Mucosa of gallbladder (tissue), 1 donor: Measurements from ENCODE around the gene MAG. TPM values are rescaled to one million over a fixed set of nuclear protein-coding genes. Genes with fewer than 3 reads are reported as not detected.
A peak's percentile ranks its signal among the peaks of the same experiment; 100 is the strongest.

ENCODE experiments used
- DNase-seq: peaks from one replicate; pipeline ENCODE4 v3.0.0-alpha.2; 2020; ENCODE audit warnings: low spot score
- total RNA-seq: library from RNA; stranded (reverse); gene quantifications from one replicate; pipeline ENCODE4 v1.2.1, GENCODE V29; 2021
- donor health status: DM: no; HTN: no; CAD: no.

MAG gene
- total RNA-seq, 1 donor from 2014 or later: not detected

DNA sequence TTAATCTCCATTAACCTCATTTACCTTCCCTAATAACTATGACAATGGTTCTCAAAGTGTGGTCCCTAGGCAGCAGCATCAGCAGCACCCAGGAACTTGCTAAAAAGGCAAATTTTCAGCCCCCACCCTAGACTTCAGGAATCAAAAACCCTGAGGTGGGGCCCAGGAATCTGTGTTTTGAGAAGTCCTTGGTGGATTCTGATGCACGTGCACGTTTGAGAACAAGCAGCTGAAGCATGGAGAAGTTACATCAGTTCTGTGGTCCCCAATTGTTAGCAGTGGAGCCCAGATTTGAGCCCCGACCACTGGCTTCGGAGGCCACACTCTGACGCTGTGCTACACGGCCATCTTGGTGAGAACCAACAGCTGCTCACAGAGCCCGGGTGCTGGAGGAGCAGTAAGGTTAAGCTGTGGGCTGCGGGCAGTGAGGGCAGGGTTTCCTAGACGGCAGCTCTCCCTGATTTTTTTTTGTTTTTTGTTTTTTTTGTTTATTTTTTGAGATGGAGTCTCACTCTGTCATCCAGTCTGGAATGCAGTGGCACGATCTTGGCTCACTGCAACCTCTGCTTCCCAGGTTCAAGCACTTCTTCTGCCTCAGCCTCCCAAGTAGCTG, 23.0 kb downstream of the MAG start:
- no peak for DNase-seq

DNA sequence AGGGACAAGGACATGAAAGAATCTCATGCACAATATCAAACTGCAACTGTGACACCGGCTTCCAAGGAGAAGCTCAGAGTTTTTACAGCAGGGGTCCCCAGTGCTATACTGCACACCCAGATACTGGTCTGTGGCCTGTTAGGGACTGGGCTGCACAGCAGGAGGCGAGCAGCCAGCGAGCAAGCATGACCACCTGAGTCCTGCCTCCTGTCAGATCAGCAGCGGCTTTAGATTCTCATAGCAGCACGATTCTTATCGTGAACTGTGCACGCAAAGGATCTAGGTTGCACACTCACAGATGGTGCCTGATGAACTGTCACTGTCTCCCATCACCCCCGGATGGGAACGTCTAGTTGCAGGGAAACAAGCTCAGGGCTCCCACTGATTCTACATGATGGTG, 23.9 kb downstream of the MAG start:
- DNase-seq: no peak

DNA sequence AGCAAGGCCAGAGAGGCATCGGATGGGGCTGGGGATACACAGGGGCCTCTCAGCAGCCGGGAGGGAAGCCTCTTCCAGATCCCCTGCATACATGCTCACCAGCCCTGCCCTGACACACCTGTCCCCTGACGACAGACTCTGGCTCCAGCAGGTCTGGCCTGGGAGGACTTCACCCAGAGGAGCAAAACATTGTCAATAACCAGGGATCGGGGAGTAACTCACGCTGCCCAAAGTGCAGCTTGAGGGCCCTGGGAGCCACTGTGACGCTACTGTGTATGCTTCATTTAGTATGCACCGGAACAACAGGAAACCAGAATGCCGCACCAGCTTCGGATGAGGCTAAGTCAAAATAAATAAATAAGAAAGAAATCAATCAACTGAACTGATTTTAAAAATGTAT, 24.6 kb downstream of the MAG start:
- no peak for DNase-seq

DNA sequence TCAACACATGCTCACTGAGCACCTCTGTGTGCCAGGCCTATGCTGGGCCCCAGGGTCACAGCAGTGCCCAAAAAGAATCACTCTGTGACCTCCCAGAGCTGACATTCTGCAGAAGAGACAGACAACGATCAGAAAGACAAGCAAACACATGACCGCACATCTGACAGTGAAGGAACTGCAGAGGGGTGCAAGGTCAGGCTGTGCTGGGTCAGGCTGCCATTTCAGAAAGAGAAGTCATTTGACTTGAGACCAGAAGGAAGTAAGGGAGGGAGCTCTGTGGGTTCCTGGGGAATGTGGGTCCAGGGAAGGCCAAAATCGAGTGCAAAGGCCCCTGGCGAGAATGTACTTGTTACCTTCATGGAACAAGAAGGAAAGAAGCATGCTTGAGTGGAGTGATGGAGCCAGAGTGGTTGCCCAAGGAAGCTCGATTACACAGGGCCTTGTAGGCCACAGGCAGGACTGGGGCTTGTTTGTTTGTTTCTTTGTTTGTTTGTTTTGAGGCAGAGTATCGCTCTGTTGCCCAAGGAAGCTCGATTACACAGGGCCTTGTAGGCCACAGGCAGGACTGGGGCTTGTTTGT, 25.6 kb downstream of the MAG start:
- DNase-seq: no peak

DNA sequence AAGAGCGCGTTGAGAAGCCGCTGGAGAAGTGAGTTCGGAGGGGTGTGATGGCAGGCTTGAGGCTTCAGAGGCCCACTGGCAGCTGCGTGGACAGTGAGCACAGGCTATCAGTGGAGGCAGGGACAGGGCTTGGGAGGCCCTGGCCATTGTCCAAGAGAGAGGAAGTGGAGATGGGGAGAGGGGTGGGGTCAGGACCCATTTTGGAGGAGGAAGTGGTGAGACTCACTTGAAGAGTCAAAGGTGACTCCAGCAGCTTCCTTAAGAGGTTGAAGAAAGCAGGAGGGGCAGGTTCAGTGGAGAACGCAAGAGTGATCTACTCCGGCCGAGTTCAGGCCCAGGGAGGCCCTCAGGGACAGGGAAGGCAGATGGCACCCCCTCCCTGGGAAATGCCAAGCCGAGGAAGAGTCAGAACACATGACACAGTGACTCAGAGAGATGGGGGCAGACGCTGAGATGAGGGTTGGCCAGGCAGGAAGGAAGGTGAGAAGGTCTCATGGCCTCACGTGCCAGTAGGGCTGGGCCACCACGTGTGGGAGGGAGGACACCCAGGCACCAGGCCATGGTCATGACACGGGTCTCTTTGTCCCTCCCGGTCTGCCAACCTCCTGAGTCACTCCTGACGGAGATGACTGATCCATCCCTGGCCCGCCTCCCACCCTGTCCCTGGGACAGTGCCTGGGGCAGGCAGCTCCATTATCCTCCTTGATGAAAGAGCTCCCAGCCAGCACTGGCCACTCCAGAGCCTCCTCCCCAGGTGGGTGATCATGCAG, 26.9 kb downstream of the MAG start:
- DNase-seq: peak; percentile 74

DNA sequence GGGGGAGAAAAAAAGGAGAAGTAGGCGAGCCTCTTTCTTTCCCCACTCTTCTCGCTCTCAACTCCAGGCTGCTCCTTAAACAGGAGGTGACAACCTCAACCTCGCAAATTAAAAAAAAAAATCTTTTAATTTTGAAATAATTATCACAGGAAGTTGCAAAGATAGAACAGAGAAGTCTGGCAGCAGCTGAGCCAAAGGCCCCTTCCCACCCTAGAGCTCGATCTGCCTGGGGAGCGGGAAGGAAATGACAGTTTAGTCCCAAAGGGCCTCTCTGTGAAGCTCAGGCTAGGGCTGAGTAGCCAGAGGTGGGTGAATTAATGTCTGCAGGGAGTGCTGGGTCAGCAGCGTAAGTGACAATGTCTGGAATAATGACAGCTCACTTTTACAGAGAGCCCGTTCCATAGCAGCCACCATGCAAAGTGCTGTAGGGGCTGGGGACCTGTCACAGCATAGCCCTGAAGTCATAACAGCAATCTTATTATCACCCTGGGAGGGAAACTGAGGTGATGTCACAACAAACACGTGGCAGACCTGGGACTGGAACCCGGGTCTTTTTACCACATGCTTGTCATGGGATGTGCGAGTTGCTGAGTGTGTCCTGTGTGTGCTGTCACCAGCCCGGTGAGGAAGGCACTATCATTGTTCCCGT, 28.2 kb downstream of the MAG start:
- DNase-seq: no peak

DNA sequence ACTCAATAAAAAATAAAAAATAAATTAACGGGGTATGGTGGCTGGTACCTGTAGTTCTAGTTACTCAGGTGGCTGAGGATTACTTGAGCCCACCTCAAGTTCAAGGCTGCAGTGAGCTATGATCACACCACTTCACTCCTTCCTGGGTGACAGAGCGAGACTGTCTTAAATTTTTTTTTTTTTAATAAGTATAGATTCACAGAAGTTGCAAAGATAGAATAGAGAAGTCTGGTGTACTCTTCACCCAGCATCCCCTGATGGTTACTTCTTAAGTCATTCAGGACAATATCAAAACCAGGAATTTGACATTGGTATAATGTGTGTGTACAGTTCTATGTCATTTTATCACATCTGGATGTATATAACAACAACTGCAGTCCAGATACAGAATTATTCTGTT, 29.3 kb downstream of the MAG start:
- no peak for DNase-seq

DNA sequence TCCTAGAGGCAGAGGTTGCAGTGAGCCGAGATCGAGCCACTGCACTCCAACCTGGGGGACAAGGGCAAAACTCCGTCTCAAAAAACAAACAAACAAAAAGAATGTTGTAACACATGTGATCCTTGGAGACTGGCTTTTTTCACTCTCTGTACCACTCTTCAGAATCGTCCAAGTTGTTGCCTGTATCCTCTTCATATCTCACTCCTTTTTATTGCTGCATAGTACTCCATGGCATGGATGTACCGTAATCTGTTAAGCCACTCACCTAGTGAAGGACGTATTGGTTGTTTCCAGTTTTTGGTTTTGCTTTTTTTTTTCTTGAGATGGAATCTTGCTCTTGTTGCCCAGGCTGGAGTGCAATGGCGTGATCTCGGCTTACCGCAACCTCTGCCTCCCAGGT, 30.1 kb downstream of the MAG start:
- no peak for DNase-seq

DNA sequence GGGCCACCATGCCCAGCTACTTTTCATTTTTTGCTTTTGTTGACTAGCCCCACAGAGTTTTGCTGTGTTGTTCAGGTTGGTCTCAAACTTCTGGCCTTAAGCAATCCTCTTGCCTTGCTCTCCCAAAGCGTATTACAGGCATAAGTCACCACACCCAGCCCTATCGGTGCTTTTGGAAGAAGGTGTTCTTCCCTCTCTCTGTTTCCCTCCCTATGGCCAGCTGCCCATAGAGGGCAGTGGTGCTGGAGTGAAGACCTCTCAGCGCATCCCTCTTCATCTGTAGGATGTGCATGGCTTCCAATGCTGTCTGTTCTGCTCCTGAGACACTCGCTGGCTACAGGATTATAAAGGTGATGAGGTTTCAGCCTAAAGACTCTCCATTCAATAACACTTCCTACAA, 35.7 kb downstream of the MAG start:
- DNase-seq: no peak

DNA sequence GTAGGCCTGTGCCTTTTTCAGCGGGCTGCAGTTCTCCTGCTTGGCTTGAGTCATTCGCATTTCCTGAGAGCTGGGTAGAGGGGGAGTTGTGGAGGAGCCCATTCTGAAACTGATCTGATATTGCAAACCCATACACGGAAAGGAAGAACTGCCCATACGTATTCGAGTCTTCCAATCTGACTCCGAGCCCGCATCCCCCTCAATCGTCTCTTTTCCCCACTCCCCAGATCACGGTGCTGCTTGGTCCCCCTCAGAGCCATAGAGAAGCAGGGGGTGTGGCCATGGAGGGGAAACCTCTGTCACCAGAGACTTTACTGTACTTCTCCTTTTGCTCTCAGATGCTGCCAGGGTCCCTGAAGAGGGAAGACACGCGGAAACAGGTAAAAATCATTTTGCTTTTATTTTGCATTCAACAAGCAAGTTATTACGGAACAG, 36.9 kb downstream of the MAG start, which contains the start of gene CD22:
TSS of gene CD22 (plus strand) at position 337 of the 435 bp plus-strand sequence. CDS start 2,854 bp downstream, outside the sequence.
- no peak for DNase-seq

DNA sequence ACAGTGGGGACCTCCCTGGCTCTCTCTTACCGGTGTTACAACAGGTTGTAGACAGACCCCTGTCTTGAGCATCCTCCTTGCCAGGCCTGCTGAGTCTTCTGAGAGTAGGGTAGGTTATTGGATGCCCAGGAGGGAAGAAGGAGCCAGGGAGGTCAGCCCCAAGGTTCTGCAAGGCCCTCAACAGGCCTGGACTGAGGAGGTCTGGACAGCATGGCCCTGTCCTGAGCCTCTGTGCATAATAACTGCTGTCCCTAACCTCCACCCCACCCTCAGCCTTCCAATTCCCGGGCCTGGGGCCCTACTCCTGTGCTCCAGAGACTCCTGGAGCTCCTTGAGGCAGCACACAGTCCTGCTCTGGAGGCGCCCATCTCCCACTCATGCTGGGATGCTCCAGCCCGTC, 37.4 kb downstream of the MAG start:
- no peak for DNase-seq

DNA sequence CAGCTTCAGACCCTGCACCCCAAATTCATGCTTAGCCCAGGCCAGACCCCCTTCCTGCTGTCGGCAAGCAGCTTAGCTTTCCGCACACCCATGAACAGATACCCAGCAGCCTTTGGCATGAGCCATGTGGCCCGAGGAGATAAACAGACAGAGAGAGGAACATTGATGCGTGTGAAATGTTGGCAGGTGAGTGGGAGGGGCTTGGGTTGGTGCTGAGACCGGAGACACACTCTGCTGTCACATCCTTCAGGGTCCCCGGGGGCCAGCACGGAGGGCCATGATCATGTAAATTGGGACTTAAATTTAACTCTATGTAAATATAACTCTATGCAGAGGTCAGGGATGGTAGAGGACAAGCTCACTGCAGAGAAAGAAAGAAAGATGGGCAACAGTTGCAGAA, 38.5 kb downstream of the MAG start:
- no peak for DNase-seq

DNA sequence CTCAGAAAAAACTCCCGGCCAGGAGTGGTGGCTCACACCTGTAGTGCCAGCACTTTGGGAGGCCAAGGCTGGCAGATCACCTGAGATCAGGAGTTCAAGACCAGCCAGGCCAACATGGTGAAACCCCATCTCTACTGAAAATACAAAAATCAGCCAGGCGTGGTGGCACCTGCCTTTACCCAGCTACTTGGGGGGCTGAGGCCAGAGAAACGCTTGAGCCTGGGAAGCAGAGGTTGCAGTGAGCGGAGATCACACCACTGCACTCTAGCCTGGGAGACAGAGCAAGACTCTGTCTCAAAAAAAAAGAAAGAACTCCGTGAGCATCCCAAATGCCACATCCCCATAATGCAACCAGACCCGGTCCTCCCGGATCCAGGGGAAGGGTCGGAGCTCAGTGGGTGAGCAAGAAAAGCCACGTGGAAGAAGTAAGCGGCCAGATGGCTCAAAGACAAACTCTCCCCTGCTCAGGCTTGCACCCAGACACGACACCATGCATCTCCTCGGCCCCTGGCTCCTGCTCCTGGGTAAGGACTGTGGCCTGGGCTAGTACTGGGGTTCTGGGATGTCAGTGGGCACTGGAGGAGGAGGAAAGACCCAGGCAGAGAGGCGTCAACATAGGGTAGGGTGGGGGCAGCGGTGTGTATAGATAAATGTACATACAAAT, 39.7 kb downstream of the MAG start:
- DNase-seq: no peak

DNA sequence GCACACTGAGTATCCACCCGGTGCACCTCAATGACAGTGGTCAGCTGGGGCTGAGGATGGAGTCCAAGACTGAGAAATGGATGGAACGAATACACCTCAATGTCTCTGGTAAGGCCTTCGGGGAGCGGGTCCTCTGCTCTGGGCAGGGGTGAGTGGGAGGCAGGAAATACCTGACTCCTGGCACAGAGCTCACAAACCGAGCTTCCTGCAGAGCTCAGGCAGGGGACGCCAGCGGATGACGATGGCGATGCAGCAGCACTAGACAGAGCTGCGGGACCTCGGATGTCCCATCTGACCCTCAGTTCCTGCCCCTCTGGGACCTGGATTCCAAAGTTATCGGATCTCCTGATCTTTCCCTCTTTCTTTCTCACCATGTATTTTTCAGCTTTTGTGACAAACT, 40.9 kb downstream of the MAG start:
- DNase-seq: no peak

DNA sequence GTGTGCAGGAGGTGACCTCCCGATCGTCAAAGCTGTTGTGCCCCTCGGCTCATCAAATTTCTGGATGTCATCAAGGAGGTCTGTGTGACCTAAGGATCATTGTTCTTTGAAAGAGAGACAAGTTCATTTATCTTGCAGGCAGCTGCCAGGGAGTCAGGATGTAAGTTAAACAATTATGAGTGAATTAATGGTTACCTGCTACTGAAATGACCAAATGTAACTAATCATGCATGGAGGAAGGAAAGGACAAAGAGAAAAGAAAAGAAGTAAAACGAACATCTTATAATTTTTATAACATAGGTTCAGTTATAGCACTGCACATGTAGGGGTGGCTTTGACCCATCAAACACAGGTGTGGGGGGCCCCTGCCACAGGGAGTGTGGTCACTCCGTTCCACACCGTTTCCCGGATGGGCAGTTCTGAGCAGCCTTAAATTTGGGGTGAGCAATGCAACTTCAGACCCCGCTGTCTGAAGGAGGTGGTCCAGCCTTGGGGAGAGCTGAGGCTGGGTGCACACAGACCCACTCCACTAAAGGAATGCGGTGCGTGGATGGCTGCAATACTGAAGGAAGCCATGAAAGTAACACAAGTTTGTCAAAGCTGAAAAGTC, 42.3 kb downstream of the MAG start:
- no peak for DNase-seq

DNA sequence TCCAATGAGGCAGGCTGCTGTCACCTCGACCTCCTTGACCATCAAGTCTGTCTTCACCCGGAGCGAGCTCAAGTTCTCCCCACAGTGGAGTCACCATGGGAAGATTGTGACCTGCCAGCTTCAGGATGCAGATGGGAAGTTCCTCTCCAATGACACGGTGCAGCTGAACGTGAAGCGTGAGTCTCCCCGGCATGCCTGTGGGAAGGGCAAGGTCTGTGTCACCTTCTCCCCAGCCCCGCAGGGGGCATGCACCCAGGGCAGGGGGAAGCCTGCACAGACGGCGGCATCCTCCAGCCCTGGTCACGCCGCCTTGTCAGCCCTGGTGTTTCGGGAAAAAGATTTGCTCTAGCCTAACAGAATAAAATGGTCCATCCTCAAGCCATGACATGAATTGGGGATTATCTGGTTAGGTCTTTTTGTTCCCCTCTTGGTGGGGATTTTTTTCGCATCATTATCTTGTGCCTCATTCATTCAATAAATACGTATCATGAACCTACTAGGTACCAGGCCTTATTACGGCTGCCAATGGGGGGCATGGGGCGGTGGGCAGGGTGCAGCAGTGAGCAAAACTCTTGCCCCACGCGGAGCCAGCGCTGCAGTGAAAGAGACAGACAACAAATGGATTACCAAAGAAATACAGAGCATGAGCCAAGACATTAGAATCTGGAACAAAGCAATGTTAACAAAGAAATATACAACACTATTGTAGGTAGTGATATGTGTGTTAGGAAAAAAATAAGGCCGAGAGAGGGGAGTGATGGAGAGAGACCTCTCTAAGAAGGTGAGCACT, 44.4 kb downstream of the MAG start:
- no peak for DNase-seq

DNA sequence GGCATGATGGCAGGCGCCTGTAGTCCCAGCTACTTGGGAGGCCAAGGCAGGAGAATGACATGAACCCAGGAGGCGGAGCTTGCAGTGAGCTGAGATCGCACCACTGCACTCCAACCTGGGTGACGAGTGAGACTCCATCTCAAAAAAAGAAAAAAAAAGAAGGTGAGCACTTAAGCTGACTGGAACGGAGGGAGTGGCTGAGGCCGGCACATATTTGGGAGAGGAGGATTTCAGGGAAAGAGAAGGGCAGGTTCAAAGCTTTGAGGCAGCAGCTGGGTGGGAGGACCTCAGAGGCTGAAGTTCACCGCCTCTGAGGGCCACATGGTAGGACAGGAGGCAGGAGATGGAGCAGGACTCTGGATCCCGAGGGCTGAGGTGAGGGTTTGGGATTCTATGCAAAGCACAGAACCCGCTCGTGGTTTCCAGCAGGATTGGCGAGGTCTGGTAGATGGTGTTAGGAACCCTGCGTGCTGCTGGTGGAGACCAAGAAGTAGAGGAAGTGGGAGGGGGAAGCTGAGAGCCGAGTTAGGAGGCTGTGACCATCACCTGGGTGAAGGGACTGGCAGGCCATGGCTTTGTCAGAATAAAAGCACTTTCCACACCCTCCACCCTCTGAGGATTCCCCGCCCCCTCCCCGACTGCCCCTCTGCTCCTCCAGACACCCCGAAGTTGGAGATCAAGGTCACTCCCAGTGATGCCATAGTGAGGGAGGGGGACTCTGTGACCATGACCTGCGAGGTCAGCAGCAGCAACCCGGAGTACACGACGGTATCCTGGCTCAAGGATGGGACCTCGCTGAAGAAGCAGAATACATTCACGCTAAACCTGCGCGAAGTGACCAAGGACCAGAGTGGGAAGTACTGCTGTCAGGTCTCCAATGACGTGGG, 45.4 kb downstream of the MAG start:
- no peak for DNase-seq

DNA sequence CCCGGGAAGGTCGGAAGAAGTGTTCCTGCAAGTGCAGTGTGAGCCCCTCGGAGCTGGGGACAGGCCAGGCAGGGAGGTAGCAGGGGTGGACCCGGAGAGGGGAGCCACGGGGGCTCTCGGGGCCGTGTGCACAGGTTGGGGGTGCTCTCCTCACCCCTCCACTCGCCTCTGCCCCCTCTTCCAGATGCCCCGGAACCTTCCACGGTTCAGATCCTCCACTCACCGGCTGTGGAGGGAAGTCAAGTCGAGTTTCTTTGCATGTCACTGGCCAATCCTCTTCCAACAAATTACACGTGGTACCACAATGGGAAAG, 46.0 kb downstream of the MAG start:
- DNase-seq: no peak

DNA sequence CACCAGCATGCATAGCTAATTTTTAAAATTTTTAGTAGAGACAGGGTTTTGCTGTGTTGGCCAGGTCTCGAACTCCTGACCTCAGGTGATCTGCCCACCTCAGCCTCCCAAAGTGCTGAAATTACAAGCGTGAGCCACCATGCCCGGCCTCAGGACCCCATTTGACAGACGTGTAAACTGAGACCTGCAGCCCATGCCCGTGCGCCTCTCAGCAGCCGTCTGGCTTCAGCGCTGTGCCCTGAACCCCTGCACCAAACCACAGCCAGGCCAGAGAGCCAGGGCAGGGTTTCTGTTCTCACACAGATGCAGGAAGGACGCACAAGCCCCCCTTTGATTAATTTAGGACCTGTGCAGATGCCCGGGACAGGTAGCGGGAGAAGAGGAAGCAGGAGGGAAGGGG, 48.5 kb downstream of the MAG start:
- no peak for DNase-seq

DNA sequence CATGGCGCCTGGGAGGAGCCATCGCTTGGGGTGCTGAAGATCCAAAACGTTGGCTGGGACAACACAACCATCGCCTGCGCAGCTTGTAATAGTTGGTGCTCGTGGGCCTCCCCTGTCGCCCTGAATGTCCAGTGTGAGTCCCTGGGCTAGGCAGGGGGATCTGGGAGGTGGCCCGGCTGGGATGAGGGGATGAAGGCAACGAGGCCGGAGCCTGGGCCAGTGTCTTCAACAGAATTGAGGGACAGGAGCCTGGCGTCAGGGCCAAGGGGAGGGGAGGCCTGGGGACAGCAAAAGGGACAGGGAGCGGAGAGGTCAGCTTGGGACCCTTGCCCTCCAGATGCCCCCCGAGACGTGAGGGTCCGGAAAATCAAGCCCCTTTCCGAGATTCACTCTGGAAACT, 49.0 kb downstream of the MAG start:
- no peak for DNase-seq
